Upper lobe of right lung (tissue), 1 donor: ENCODE measurements around the gene CBX2. TPM values are rescaled to one million over a fixed set of nuclear protein-coding genes. Genes with fewer than 3 reads are reported as not detected.

Experiments used
- ATAC-seq: fragments of 200-7000 bp; cut with Tn5 transposase; one replicate; pipeline ENCODE4 v1.9.1; 2020; ENCODE audit warnings: mild to moderate bottlenecking, moderate library complexity
- DNase-seq: peaks from one replicate; pipeline ENCODE4 v3.0.0-alpha.2; 2020
- H3K27ac ChIP-seq: fragments of 200-600 bp; one replicate; pipeline ENCODE4 v1.8.0; 2022
- H3K27me3 ChIP-seq: fragments of 200-600 bp; one replicate; pipeline ENCODE4 v1.8.0; 2022; ENCODE audit warnings: mild to moderate bottlenecking
- H3K36me3 ChIP-seq: fragments of 200-600 bp; one replicate; pipeline ENCODE4 v1.8.0; 2022
- H3K4me1 ChIP-seq: fragments of 200-600 bp; one replicate; pipeline ENCODE4 v1.8.0; 2022
- H3K4me3 ChIP-seq: fragments of 200-600 bp; one replicate; pipeline ENCODE4 v1.8.0; 2022; ENCODE audit warnings: mild to moderate bottlenecking
- H3K9me3 ChIP-seq: fragments of 200-600 bp; one replicate; pipeline ENCODE4 v1.8.0; 2022
- intact Hi-C: fragments of 100-400 bp; cut with DNase I; formaldehyde crosslinking; loops from one replicate; pipeline ENCODE4 v1.11.0; 2022
- total RNA-seq: library from RNA; stranded (reverse); fragmentation: NEBNext Ultra II Directional; extraction: Animal tissue kit (Norgen Biotek cat#: 25700); gene quantifications from one replicate; pipeline ENCODE4 v1.2.1, GENCODE V29; 2021
- TF ChIP-seq, protein P1 (sequence below): fragments of 200-600 bp; IDR thresholded peaks from one replicate; pipeline ENCODE4 v1.8.0; 2022; ENCODE audit warnings: antibody characterized with exemption
- donor health status: DM: no; HTN: yes; CAD: no; lungs with severe emphysema.

CBX2 gene
- total RNA-seq, 1 donor from 2014 or later = 3.4 TPM

DNA sequence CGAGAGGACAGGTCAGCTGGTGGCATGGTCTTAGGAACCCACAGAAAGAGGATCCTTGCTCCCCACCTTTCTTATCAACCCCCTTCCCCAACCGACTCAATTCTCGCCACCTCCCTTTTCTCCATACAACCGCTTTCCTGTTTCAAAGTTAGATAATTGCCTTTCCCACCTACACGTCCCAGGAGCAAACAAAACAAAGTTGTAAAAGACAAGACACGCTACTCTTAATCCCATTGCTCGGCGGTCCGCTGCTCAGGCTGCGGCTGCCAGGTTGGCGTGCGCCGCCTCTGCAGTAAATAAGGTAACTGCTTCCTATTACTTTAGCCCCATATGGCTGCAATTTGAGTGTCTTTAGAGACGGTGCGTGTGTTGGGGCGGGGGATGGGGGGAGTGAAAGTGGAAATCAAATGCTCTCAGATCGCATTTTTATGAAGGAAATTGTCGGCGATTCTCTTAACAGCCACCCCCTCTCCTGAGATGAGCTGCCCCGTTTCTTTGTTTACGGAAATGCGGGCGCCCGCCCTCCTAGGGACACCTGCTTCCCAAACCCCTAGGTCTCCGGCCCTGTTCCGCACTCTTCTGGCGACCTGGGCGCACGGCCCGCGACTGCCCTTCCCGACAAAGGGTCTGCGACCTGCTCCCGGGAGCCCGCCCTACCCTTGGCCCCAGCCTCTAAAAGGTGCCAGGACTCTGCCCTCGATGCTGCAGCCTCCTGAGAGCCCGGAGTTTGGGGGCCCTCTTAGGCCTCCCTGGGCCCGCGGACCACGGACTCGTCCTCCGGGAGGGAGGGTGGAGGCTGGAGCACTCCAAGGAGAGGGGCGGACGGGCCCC is 22.6 kb downstream of the CBX2 start:
- Histone ChIP-seq H3K4me1 (peaks cover 31% of the 10 kb centered on the region), H3K9me3 (no peaks in the 10 kb centered on the region), H3K36me3 (no peaks in the 10 kb centered on the region), H3K27ac (no peak overlapping the region), H3K27me3 (peaks cover 79% of the 10 kb centered on the region), H3K4me3 (no peak overlapping the region)
- intact Hi-C loops = no loop called here
- ATAC-seq = no peak
- peak; percentile 64 for DNase-seq
- TF ChIP-seq, protein P1, sequence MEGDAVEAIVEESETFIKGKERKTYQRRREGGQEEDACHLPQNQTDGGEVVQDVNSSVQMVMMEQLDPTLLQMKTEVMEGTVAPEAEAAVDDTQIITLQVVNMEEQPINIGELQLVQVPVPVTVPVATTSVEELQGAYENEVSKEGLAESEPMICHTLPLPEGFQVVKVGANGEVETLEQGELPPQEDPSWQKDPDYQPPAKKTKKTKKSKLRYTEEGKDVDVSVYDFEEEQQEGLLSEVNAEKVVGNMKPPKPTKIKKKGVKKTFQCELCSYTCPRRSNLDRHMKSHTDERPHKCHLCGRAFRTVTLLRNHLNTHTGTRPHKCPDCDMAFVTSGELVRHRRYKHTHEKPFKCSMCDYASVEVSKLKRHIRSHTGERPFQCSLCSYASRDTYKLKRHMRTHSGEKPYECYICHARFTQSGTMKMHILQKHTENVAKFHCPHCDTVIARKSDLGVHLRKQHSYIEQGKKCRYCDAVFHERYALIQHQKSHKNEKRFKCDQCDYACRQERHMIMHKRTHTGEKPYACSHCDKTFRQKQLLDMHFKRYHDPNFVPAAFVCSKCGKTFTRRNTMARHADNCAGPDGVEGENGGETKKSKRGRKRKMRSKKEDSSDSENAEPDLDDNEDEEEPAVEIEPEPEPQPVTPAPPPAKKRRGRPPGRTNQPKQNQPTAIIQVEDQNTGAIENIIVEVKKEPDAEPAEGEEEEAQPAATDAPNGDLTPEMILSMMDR = no peak

DNA sequence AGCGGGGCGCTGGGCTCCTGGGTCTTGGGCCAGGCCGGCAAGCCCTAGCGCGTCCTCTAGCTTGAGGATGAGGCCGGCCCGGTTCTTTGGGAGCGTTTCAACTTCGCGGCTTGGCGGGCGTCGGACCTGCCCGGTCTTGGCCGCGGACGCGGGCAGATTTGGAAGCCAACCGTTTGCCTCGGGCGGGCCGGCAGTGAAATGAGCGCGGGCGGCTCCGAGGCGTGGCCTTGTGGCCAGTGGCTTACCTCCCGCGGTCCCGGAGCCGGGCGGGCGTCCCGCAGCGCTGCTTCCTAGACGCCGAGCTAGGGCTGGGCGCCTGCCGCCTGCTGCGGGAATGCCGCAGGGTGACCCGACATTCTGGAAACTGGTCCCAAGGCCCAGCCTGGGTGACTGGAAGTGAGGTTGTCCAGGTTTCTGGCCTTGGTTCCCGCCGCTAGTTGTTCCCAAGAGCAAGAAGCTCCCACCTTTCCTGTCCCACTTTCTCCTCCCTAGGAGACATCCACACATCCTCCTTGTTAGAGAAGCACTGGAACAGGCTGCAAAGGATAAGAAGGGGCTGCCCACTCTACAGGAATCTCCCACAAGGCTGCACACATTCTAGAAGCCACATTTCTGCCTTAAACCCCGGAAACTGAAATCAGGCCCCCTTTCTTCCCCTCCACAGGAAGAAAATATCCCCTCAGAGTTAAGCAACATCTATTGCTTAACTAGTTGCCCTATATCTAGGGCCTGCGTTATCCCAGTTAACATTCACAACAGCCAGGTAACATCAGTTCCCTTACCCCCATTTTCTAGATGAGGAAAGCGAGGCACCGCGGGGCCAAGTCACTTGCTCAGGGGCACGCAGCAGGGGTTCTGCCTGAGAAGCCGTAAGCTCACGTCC is 23.4 kb downstream of the CBX2 start:
- H3K4me3 ChIP-seq = no peak overlapping the region
- H3K4me1 ChIP-seq = peaks cover 31% of the 10 kb centered on the region
- intact Hi-C loops = no loop called here
- H3K27me3 ChIP-seq = peaks cover 87% of the 10 kb centered on the region
- H3K27ac ChIP-seq = no peak overlapping the region
- H3K9me3 ChIP-seq = no peaks in the 10 kb centered on the region
- peak; percentile 68 for DNase-seq
- no peaks in the 10 kb centered on the region for H3K36me3 ChIP-seq
- TF ChIP-seq, protein P1 = no peak
- no peak for ATAC-seq

DNA sequence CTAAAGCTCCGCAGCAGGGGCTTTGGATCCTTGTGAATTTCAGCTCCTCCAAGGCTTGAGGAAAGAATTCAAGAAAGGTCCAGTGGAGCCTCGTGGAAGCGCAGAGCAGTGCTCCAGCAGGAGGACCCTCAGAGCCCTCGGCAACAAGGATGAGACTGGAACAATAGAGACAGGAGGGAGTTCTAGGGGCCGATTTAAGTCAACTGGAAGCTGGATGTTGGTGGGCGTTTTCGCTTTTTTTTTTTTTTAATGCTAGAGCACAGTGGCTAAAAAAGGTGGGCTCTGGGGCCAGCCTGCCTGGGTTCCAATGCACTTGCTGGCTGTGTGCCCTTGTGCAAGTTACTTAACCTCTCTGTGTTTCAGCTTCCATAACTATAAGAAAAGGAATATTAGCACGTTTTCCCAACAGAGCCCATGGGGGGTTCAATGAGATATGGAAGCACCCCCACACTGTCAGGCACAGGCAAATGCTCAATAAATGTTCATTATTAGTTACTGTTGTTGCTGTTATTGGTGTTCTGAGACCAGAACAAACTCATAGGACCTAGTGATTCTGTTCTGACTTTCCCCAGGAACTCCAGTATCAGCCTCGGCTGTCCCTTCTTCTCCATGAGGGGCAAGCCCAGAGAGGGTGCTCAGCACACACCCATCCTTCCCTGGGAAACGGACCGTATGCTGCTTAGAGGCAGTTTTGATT is 24.2 kb downstream of the CBX2 start:
- no peak overlapping the region for H3K4me3 ChIP-seq
- no peak overlapping the region for H3K27ac ChIP-seq
- ATAC-seq = no peak
- H3K27me3 ChIP-seq = peaks cover 94% of the 10 kb centered on the region
- DNase-seq = no peak
- TF ChIP-seq, protein P1 = no peak
- H3K4me1 ChIP-seq = peaks cover 31% of the 10 kb centered on the region
- no peaks in the 10 kb centered on the region for H3K9me3 ChIP-seq
- no peaks in the 10 kb centered on the region for H3K36me3 ChIP-seq
- intact Hi-C loops = no loop called here

DNA sequence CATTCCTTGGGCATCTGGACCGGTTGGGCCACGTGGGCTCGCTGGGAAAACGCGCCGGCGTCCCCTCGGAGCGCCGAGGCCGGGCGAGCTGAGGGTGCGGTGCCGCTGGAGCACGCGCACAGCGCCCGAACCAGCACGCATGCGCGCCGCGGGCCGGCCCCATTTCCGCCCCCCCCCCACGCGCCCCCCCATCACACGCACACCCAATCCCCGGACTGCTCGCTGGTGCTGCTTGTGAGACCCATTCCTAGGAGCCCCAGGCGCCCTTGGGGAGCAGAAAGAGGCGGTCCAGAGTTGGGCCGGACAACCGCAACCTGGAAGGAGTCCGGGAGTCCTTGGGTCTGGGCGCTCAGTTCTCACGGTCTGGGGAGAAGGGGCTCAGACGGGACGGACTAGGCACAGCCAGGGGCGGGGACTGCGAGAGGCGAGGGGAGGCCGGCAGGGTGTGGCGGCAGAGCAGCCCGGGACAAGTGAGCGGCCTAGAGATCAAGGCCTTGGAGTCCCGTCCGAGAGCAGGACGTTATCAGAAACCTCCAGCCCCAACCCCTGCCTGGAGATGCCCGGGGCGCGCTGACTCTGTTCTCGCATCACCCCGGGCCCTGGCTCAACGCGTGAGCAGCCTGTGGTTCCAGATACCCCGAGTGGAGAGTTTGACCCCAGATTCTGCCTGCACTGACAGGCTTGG is 24.9 kb downstream of the CBX2 start:
- no peaks in the 10 kb centered on the region for H3K9me3 ChIP-seq
- ATAC-seq (no peak), DNase-seq (no peak)
- H3K27ac ChIP-seq = no peak overlapping the region
- no peak overlapping the region for H3K4me3 ChIP-seq
- no peaks in the 10 kb centered on the region for H3K36me3 ChIP-seq
- H3K27me3 ChIP-seq = peaks cover 99% of the 10 kb centered on the region
- intact Hi-C loops = no loop called here
- TF ChIP-seq, protein P1 = no peak
- H3K4me1 ChIP-seq = peaks cover 30% of the 10 kb centered on the region

- TF ChIP-seq, protein P1 = no peak
- Histone ChIP-seq H3K9me3 (no peaks in the 10 kb centered on the region), H3K27ac (no peak overlapping the region), H3K4me1 (peaks cover 23% of the 10 kb centered on the region), H3K27me3 (peaks cover 99% of the 10 kb centered on the region), H3K4me3 (no peak overlapping the region), H3K36me3 (no peaks in the 10 kb centered on the region)
- intact Hi-C loops = no loop called here
- DNase-seq (no peak), ATAC-seq (no peak)
Observed at GRCh38 chr17:79803421-79803996, 25.6 kb downstream of the CBX2 start.
